Lung (tissue), 12 donors: ENCODE data around the gene WDR46. TPM values are rescaled to one million over a fixed set of nuclear protein-coding genes. Genes with fewer than 3 reads are reported as not detected.

Experiments used
- ATAC-seq: fragments of 200-7000 bp; cut with Tn5 transposase; one replicate; pipeline ENCODE4 v1.9.1; 2020; ENCODE audit warnings: moderate number of reproducible peaks; ENCODE audit not compliant: insufficient read depth, low FRiP score
- DNase-seq, 3 donors: peaks; one replicate each; pipeline ENCODE4 v3.0.0-alpha.2; 2013 to 2017
- H3K27ac ChIP-seq, 2 donors: one replicate each; pipeline ENCODE4 v1.5.1; 2013; ENCODE audit warnings: mild to moderate bottlenecking in 2 of 2, moderate library complexity in 2 of 2, control low read depth in 1 of 2, inconsistent platforms in 1 of 2, low read depth in 1 of 2, low read length in 1 of 2
- H3K27me3 ChIP-seq, 3 donors: one replicate each; pipeline ENCODE4 v1.5.1; 2013; ENCODE audit warnings: low read length in 2 of 3; ENCODE audit not compliant: control insufficient read depth in 3 of 3, insufficient read depth in 3 of 3
- H3K36me3 ChIP-seq, 4 donors: one replicate each; pipeline ENCODE4 v1.5.1; 2013; ENCODE audit warnings: low read length in 4 of 4, mild to moderate bottlenecking in 1 of 4, moderate library complexity in 1 of 4; ENCODE audit not compliant: control insufficient read depth in 4 of 4, insufficient read depth in 4 of 4
- H3K4me1 ChIP-seq, 5 donors: one replicate each; pipeline ENCODE4 v1.5.1; 2013; ENCODE audit warnings: low read length in 5 of 5, mild to moderate bottlenecking in 2 of 5, moderate library complexity in 1 of 5; ENCODE audit not compliant: control insufficient read depth in 5 of 5, insufficient read depth in 5 of 5
- H3K4me3 ChIP-seq: one replicate; pipeline ENCODE4 v1.5.1; 2013; ENCODE audit warnings: mild to moderate bottlenecking, control low read depth, moderate library complexity
- H3K9ac ChIP-seq, 2 donors: one replicate each; pipeline ENCODE4 v1.5.1; 2013; ENCODE audit warnings: low read length in 2 of 2, control low read depth in 1 of 2; ENCODE audit not compliant: insufficient read depth in 1 of 2
- H3K9me3 ChIP-seq, 4 donors: one replicate each; pipeline ENCODE4 v1.5.1; 2013; ENCODE audit warnings: low read length in 3 of 4, mild to moderate bottlenecking in 1 of 4, moderate library complexity in 1 of 4; ENCODE audit not compliant: control insufficient read depth in 4 of 4, insufficient read depth in 3 of 4
- CTCF ChIP-seq: IDR thresholded peaks from 2 replicates; pipeline ENCODE4 v1.5.1; 2012; ENCODE audit warnings: mild to moderate bottlenecking; ENCODE audit errors: control extremely low read depth, extremely low read depth
- WGBS, 2 donors: extraction: QIAGEN DNeasy Blood & Tissue Kit; methylation state at CpG; one replicate each; pipeline ENCODE4 v1.1.7; 2013; 5-methylcytosine and 5-hydroxymethylcytosine counted together
- polyA plus RNA-seq, 2 donors: library from polyadenylated mRNA; stranded (reverse); fragments of 200-250 nt; gene quantifications; one replicate each; pipeline ENCODE4 v1.2.1, GENCODE V29; 2013
- total RNA-seq, 2 donors: library from RNA; depleted of rRNA in 1 of 2; stranded (reverse); fragments of >200 nt in 1 of 2; gene quantifications; one replicate each; pipeline ENCODE4 v1.2.1, GENCODE V29; 2014 to 2021
- donor health status: control.
- donor health status: control.
- donor health status: Bipolar disorder and iron deficiency.
- donor health status: healthy.
- donor health status: DM: yes; HTN: yes; CAD: no.

The WDR46 gene
- total and polyA plus RNA-seq, 4 donors: 26.3 to 48.0 (median 47.4) TPM

- WGBS, 2 donors: 73 to 84% methylated on average over 2 of the region's 2 CpGs
- TF ChIP-seq CTCF: no peak
- Histone ChIP-seq H3K36me3 (no peaks in the 10 kb centered on the region), H3K4me3 (no peak overlapping the region), H3K4me1 (no peaks in the 10 kb centered on the region), H3K27ac (no peak overlapping the region), H3K9ac (no peak overlapping the region), H3K27me3 (peaks cover 0 to 5% (median 0%) of the 10 kb centered on the region in 3 donors), H3K9me3 (no peaks in the 10 kb centered on the region)
- ATAC-seq (no peak), DNase-seq (no peak)
Observed at GRCh38 chr6:33237741-33238140, 51.3 kb downstream of the WDR46 start.

- H3K36me3 ChIP-seq: no peaks in the 10 kb centered on the region
- no peak for DNase-seq
- TF ChIP-seq CTCF: no peak
- no peak overlapping the region for H3K9ac ChIP-seq
- ATAC-seq: no peak
- no peak overlapping the region for H3K27ac ChIP-seq
- no peaks in the 10 kb centered on the region for H3K4me1 ChIP-seq
- WGBS, 2 donors: 85% methylated on average over 6 of the region's 6 CpGs
- peaks cover 0 to 3% (median 0%) of the 10 kb centered on the region in 3 donors for H3K27me3 ChIP-seq
- H3K4me3 ChIP-seq: no peak overlapping the region
- no peaks in the 10 kb centered on the region for H3K9me3 ChIP-seq
Observed at GRCh38 chr6:33236852-33237251, 52.2 kb downstream of the WDR46 start.

- ATAC-seq: no peak
- Histone ChIP-seq H3K36me3 (no peaks in the 10 kb centered on the region), H3K4me1 (no peaks in the 10 kb centered on the region), H3K9me3 (no peaks in the 10 kb centered on the region), H3K27me3 (peaks cover 0 to 3% (median 0%) of the 10 kb centered on the region in 3 donors), H3K9ac (no peak overlapping the region), H3K4me3 (no peak overlapping the region), H3K27ac (no peak overlapping the region)
- no peak for DNase-seq
- no peak for TF ChIP-seq CTCF
Observed at GRCh38 chr6:33236328-33236727, 52.7 kb downstream of the WDR46 start.

- WGBS, 2 donors: 35 to 45% methylated on average over 6 of the region's 6 CpGs
- Histone ChIP-seq H3K27me3 (peaks cover 0 to 3% (median 0%) of the 10 kb centered on the region in 3 donors), H3K27ac (no peak overlapping the region), H3K4me1 (peaks cover 0 to 4% (median 0%) of the 10 kb centered on the region in 5 donors), H3K36me3 (no peaks in the 10 kb centered on the region), H3K9ac (no peak overlapping the region), H3K9me3 (no peaks in the 10 kb centered on the region), H3K4me3 (no peak overlapping the region)
- no peak for TF ChIP-seq CTCF
- no peak for ATAC-seq
- peak; percentile 24 to 65 (median 24) for DNase-seq
Observed at GRCh38 chr6:33235221-33235634, 53.8 kb downstream of the WDR46 start.
